Measurements from ENCODE around the gene SNX19.
A peak's percentile ranks its signal among the peaks of the same experiment; 100 is the strongest.
"Not testable (repeated sequence)": the region's sequence is repeated elsewhere in the genome, so short reads cannot be mapped to it uniquely, and the experiment has no call there.

Gene SNX19

DNA sequence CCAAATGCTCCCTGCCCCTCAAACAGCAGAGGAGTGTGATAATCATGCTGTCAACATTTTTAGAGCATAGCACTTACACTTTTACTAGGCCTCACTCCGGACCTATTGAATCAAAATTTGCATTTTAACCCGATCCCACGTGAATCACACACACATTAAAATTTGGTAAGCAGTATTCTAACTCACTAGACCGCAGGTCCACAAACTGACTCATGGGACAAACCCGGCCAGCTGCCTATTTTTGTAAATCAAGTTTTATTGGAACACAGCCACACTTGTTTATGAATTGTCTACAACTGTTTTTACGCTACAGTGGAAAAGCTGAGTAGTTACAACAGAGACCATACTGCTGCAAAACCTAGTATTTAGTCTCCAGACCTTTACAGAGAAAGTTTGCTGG lies 43.3 kb downstream of the SNX19 start:
- Mint-ChIP-seq H3K4me1 (peaks cover 6% of the 10 kb centered on the region), H3K9me3 (no peaks in the 10 kb centered on the region), H3K4me3 (no peak overlapping the region), H3K27ac (no peak overlapping the region), H3K27me3 (no peaks in the 10 kb centered on the region), H3K36me3 (ENCODE audit: low read depth) (peaks cover 30% of the 10 kb centered on the region)
- no peak for DNase-seq
- no peak for ATAC-seq

- H3K36me3 Mint-ChIP-seq (ENCODE audit: low read depth), result peaks cover 28% of the 10 kb centered on the region
Observed at GRCh38 chr11:130872513-130872912, 43.8 kb downstream of the SNX19 start.

GRCh38 chr11:130872102-130872501 lies 44.2 kb downstream of the SNX19 start:
- no peak for DNase-seq
- Mint-ChIP-seq H3K4me1 (peaks cover 6% of the 10 kb centered on the region), H3K27ac (no peak overlapping the region), H3K36me3 (ENCODE audit: low read depth) (peaks cover 24% of the 10 kb centered on the region), H3K9me3 (no peaks in the 10 kb centered on the region), H3K4me3 (no peak overlapping the region), H3K27me3 (no peaks in the 10 kb centered on the region)
- no peak for ATAC-seq

More at GRCh38 chr11:130872513-130872912, 43.8 kb downstream of the SNX19 start:
- H3K27ac Mint-ChIP-seq, result no peak overlapping the region
- no peaks in the 10 kb centered on the region for H3K27me3 Mint-ChIP-seq
- DNase-seq (no peak), ATAC-seq (no peak)
- no peak overlapping the region for H3K4me3 Mint-ChIP-seq
- no peaks in the 10 kb centered on the region for H3K9me3 Mint-ChIP-seq
- H3K4me1 Mint-ChIP-seq, result peaks cover 6% of the 10 kb centered on the region

DNA sequence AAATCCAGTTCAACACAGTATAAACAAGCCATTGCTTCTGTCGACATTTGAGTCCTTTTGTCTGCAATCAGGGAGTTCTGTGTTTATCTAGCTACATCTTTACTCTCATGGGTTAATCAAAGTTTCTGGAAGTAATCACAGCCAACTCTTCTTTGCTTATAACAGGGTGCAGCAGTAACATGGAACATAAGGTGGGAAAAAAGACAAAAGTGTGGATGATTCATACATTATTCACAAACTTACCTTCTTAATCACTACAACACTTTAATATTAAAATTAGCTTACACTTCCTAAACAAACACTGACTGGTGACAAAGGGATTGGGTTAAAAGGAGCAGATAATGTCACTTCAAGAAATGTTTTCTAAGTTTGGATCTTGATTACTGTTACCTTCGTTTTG lies 44.7 kb downstream of the SNX19 start:
- Mint-ChIP-seq H3K9me3 (no peaks in the 10 kb centered on the region), H3K4me3 (no peak overlapping the region), H3K27me3 (no peaks in the 10 kb centered on the region), H3K27ac (no peak overlapping the region), H3K4me1 (peaks cover 6% of the 10 kb centered on the region), H3K36me3 (ENCODE audit: low read depth) (peaks cover 23% of the 10 kb centered on the region)
- DNase-seq (no peak), ATAC-seq (no peak)

DNA sequence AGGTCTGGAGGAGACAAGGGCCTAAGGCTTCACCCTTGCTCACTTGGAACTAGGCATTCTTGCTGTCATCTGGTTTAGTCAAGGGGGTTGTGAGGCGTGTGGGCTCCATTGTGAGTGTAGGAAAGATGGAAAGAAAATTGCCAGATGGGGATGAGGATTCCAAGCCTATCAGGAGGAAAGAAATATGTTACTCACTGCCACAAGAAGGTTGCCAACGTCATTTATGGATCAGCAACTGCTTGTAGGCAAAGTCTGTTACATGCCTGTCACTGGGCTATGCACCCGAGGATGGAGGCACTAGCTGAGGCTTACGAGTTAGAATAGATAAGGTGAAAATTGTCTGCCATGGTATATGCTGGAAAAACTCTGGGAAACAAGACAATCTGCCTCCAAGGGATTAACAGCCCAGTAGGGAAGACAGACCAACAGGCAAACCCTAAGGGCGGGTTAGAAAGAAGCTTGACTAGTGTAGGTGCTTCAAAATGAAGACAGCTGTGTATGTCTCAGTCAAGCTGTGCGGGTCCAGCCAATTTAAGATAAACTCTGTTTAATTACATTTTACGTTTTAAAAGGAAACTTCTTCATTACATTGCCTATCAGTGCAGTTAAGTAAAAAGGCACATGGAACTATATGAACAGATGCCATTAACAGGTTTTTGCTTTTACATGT lies 47.4 kb downstream of the SNX19 start:
- H3K4me1 Mint-ChIP-seq, result peaks cover 5% of the 10 kb centered on the region
- H3K27ac Mint-ChIP-seq, result no peak overlapping the region
- H3K9me3 Mint-ChIP-seq, result no peaks in the 10 kb centered on the region
- no peaks in the 10 kb centered on the region for H3K27me3 Mint-ChIP-seq
- no peak for DNase-seq
- H3K36me3 Mint-ChIP-seq (ENCODE audit: low read depth), result peaks cover 13% of the 10 kb centered on the region
- no peak overlapping the region for H3K4me3 Mint-ChIP-seq
- ATAC-seq, result no peak

DNA sequence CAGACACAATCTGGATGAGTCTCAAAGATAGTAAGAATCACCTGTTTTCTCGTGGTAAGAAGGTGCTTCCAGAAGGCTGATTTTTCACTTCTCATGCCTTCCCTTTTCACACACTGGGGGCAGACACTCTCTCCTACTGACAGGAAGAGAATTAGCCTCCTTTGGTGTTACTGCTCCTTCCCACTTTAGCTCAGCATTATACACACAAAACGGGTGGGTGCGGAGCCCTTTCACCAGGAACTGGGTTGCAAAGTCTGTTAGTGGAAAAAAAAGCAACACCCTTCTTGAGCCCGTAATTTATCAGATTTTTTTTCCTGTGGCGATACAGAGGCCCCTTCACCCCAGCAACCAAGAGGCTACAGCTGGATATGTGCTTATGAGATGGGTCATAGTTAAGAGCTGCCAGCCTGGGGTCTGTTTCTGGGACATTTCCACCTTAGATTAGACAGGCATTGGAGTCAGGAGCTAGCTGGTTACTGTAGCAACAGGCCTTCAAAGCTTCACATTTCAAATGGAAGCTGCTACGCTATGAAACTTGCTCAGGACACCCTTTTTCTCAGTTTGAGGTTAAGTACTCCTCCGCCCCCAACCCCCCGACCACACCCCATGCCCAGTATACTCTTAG lies 48.1 kb downstream of the SNX19 start:
- Mint-ChIP-seq H3K27me3 (no peaks in the 10 kb centered on the region), H3K9me3 (no peaks in the 10 kb centered on the region), H3K27ac (no peak overlapping the region), H3K4me1 (peaks cover 3% of the 10 kb centered on the region), H3K4me3 (no peak overlapping the region), H3K36me3 (ENCODE audit: low read depth) (peaks cover 13% of the 10 kb centered on the region)
- ATAC-seq, result no peak
- no peak for DNase-seq

- Mint-ChIP-seq H3K27me3 (no peaks in the 10 kb centered on the region), H3K9me3 (no peaks in the 10 kb centered on the region), H3K27ac (no peak overlapping the region), H3K36me3 (ENCODE audit: low read depth) (peaks cover 10% of the 10 kb centered on the region), H3K4me1 (peaks cover 3% of the 10 kb centered on the region), H3K4me3 (no peak overlapping the region)
- DNase-seq (no peak), ATAC-seq (no peak)
Observed at GRCh38 chr11:130866831-130867230, 49.4 kb downstream of the SNX19 start.

GRCh38 chr11:130865774-130866114 lies 50.5 kb downstream of the SNX19 start:
- DNase-seq (no peak), ATAC-seq (no peak)
- H3K9me3 Mint-ChIP-seq, result no peaks in the 10 kb centered on the region
- H3K27me3 Mint-ChIP-seq, result no peaks in the 10 kb centered on the region
- H3K27ac Mint-ChIP-seq, result no peak overlapping the region
- peaks cover under 1% of the 10 kb centered on the region for H3K4me1 Mint-ChIP-seq
- peaks cover 2% of the 10 kb centered on the region for H3K36me3 Mint-ChIP-seq (ENCODE audit: low read depth)
- no peak overlapping the region for H3K4me3 Mint-ChIP-seq

DNA sequence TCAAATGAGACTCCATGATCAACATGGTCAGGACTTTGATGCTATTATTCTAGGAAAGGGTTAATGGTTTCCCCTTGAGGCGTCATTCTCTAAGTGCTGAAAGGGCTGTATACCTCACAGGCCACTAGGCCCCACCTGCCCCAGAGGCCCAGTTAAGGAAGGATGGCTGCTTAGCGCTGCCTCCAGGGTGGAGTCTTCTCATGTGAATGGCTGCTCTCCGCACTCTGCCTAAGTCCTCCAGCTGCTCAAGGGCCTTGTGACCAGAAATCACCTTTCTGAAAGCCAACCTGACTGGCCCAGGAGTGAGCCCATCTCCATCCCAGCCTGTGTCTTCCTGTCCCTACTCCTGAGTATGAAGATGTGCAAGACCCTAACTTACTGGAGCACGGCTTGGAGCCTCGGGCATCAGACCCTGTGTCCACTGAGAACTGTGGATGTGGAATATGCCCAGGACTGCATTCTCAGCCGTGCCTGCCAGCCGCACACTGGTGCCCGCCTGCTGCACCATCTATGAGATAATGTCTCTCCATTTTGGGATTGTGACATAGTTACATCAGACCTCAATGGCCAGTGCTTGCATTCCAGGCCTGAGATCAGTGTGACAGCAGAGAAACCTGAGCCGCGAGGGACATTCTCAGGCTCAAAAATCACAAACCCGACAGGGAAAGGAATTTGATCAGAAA lies 51.0 kb downstream of the SNX19 start:
- H3K9me3 Mint-ChIP-seq, result no peaks in the 10 kb centered on the region
- no peak for DNase-seq
- H3K4me3 Mint-ChIP-seq, result no peak overlapping the region
- no peak overlapping the region for H3K27ac Mint-ChIP-seq
- no peaks in the 10 kb centered on the region for H3K27me3 Mint-ChIP-seq
- no peak for ATAC-seq
- no peaks in the 10 kb centered on the region for H3K36me3 Mint-ChIP-seq (ENCODE audit: low read depth)
- no peaks in the 10 kb centered on the region for H3K4me1 Mint-ChIP-seq

DNA sequence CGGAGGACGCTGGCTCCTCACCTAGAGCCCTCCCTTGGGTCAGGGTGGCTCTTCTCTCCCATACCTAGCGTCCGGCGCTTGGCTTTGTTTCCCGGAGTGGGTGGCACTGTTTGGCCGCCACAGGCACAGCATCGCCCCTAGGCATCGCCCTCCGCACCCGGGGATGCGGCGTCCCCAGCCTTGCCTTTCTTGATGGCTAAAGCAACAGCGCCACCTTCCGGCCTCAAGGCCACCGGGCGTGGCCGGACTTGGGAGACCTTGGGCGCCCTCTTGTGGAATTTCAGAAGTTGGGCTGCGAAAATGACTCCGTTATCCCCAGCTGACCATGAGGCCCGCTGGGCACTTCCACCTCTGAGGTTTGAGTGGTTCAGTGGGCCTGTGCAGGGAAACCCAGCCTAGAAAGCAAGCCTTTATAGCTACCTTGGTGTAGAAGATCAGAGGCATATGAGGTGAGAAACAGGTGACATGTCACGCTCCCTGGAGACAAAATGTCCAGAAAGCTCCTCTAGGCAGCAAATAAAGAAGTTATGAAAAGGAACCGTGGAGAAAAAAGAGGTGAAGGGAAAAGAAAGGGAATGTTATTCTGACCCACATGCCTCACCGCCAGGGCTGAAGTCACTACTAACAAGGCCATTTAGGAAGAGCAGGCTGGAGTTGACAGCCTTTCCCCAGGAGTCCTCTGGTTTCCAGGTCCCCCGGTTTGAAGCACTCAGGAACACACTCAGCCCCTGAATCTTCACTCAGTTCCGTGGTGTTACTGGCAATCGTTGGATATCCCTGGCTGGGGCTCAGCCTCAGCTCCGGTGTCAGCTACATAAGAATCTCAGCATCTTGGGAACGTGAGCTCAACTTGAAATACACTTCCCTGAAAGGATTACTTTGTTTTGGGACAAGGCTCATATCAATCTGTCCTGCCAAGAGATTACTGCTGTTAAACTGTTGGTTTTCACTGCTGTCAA lies 54.1 kb downstream of the SNX19 start:
- Mint-ChIP-seq H3K9me3 (no peaks in the 10 kb centered on the region), H3K4me1 (no peaks in the 10 kb centered on the region), H3K4me3 (no peak overlapping the region), H3K27ac (no peak overlapping the region), H3K36me3 (ENCODE audit: low read depth) (no peaks in the 10 kb centered on the region), H3K27me3 (peaks cover 7% of the 10 kb centered on the region)
- DNase-seq (peak; percentile 88), ATAC-seq (peak; percentile 83)

DNA sequence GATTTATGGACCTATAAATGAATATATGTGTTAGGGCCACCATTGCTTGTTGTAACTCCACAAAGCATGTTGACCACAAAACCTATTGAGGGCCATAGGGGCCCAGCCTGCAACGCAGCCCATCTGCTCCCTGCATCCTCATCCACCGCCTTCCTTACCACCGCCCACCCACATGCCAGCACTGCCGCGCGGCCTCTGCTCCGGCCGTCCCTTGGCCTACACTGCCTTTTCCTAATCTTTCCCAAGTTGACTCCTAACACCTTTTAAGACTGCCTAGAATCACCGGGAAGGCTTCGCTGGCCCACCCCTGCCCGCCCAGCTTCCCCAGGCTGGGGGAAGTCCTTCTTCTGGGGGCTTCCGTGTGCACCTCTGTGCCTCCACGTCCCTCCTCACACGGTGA lies 55.0 kb downstream of the SNX19 start:
- Mint-ChIP-seq H3K36me3 (ENCODE audit: low read depth) (no peaks in the 10 kb centered on the region), H3K27ac (no peak overlapping the region), H3K4me1 (no peaks in the 10 kb centered on the region), H3K27me3 (peaks cover 8% of the 10 kb centered on the region), H3K4me3 (no peak overlapping the region), H3K9me3 (no peaks in the 10 kb centered on the region)
- DNase-seq (no peak), ATAC-seq (no peak)

DNA sequence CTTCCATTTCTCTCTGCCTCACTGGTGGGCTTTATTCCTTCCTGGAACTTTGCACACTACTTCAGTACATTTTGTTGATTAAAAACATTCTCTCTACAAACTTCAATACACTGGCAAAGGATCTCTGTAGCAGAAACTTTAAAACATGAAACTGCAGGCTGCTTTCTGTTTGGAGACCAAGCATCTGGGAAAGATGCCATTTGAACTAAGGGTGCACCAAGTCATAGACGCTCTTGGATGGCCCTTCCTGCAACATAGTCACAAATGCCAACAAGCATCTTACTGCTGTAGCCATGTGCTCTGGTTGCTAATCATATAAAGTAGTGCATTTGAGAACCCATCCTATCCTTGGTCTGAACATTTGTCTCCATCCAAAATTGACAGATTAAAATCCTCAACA lies 56.4 kb downstream of the SNX19 start:
- Mint-ChIP-seq H3K27ac (no peak overlapping the region), H3K4me3 (no peak overlapping the region), H3K9me3 (no peaks in the 10 kb centered on the region), H3K27me3 (peaks cover 10% of the 10 kb centered on the region), H3K4me1 (no peaks in the 10 kb centered on the region), H3K36me3 (ENCODE audit: low read depth) (peaks cover 1% of the 10 kb centered on the region)
- DNase-seq (no peak), ATAC-seq (no peak)

DNA sequence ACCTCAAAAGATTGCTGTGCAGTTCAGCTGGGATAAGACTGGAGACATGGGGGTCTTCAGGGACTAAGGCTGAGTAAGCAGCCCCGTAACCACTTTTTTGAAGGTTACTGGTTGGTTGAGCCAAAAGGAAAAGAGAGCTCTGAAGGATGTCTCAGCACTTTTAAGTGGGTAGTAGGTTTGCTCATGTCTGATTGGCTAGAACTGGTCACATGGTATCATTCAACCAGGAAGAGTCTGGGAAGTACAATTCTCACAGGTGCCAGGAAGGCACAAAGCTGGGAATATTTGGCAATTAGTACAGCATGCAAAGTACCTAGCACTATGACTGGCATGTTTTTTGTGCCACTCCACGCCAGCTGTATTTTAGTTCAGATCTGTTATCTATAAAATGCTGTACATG lies 58.1 kb downstream of the SNX19 start:
- no peak for DNase-seq
- no peak overlapping the region for H3K4me3 Mint-ChIP-seq
- H3K4me1 Mint-ChIP-seq, result peaks cover 3% of the 10 kb centered on the region

DNA sequence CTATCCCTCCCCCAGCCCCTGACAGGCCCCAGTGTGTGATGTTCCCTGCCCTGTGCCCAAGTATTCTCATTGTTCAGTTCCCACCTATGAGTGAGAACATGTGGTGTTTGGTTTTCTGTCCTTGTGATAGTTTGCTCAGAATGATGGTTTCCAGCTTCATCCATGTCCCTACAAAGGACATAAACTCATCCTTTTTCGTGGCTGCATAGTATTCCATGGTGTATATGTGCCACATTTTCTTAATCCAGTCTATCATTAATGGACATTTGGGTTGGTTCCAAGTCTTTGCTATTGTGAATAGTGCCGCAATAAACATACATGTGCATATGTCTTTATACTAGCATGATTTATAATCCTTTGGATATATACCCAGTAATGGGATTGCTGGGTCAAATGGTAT lies 60.6 kb downstream of the SNX19 start:
- H3K27me3 Mint-ChIP-seq, result peaks cover 13% of the 10 kb centered on the region
- ATAC-seq; H3K4me1 Mint-ChIP-seq; H3K4me3 Mint-ChIP-seq; DNase-seq; H3K27ac Mint-ChIP-seq; H3K9me3 Mint-ChIP-seq; H3K36me3 Mint-ChIP-seq (ENCODE audit: low read depth): not testable (repeated sequence)

More for the DNA sequence above, 58.1 kb downstream of the SNX19 start:
- Mint-ChIP-seq H3K27ac (no peak overlapping the region), H3K36me3 (ENCODE audit: low read depth) (peaks cover 1% of the 10 kb centered on the region), H3K27me3 (peaks cover 13% of the 10 kb centered on the region), H3K9me3 (no peaks in the 10 kb centered on the region)
- no peak for ATAC-seq
